NT2/D1 (cell line): Measurements from ENCODE around the gene KRT80.

Source experiments
- DNase-seq: peaks from one replicate; pipeline ENCODE4 v3.0.0-alpha.2; 2011; ENCODE audit warnings: low read depth, low spot score
- H3K27me3 ChIP-seq: 2 replicates; pipeline ENCODE4 v1.6.0; 2011; ENCODE audit warnings: mild to moderate bottlenecking; ENCODE audit not compliant: insufficient read length, insufficient read depth
- H3K36me3 ChIP-seq: 2 replicates; pipeline ENCODE4 v1.6.1; 2011; ENCODE audit warnings: mild to moderate bottlenecking, low read length, mixed read lengths; ENCODE audit not compliant: insufficient read depth, insufficient read length
- H3K4me1 ChIP-seq: 2 replicates; pipeline ENCODE4 v1.5.1; 2011; ENCODE audit not compliant: insufficient read depth, insufficient read length
- H3K4me3 ChIP-seq: 2 replicates; pipeline ENCODE4 v1.5.1; 2011; ENCODE audit warnings: low read depth; ENCODE audit not compliant: insufficient read length
- H3K9ac ChIP-seq: 2 replicates; pipeline ENCODE4 v1.6.0; 2011; ENCODE audit warnings: low read depth; ENCODE audit not compliant: insufficient read length
- H3K9me3 ChIP-seq: 2 replicates; pipeline ENCODE4 v1.5.1; 2011; ENCODE audit warnings: mild to moderate bottlenecking, low read length; ENCODE audit not compliant: insufficient read depth
- SUZ12 ChIP-seq: IDR thresholded peaks from 2 replicates; pipeline ENCODE4 v1.6.1; 2011; ENCODE audit not compliant: insufficient read length, insufficient read depth; ENCODE audit errors: extremely low read depth
- YY1 ChIP-seq: IDR thresholded peaks from 2 replicates; pipeline ENCODE4 v1.6.1; 2011; ENCODE audit not compliant: insufficient read length, insufficient read depth
- ZNF274 ChIP-seq: IDR thresholded peaks from 2 replicates; pipeline ENCODE4 v1.6.1; 2011; ENCODE audit warnings: mild to moderate bottlenecking, low read depth, low read length

KRT80 gene

DNA sequence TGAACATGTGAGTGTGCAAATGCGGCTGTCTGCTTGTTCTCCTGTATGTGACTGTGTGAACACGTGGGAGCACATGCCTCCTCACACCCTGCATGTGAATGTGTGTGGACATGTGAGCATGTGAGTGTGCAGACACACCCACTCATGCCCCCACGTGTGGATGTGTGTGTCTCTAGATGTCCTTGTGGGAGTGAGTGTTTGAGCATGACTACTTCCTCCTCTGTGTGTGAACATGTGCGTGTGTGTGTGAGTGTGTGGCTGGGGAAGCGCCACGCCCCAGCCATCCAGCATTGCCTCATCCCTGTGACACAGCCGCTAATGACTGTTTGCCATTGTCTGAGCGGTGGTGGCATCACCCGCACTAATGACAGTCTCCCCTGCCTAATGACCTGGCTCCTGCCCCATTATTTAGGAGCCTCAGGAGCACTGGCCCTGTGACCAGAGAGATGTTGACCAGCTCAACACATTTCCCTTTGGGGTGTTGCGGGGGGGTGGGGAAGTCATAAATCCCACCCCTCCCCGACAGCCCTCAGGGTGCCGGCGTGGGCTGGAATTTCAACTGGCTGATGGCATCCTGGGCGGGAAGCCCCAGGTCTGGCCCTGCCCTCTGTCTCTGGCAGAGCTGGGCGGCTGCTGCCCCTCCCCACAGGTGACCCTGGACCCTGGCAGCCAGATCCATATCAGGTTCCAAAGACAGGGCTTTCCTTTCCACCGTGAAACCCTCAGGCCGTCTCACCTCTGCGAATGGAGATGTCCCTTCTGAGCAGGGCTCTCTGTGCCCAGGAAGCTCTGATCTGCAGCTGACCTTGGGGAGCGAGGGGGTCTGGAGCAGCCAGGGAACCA is 11.5 kb upstream of the KRT80 start:
- TF ChIP-seq YY1 (no peak), ZNF274 (no peak), SUZ12 (no peak)
- Histone ChIP-seq H3K4me3 (no peak overlapping the region), H3K9ac (peak overlapping the region; percentile 14), H3K9me3 (no peaks in the 10 kb centered on the region), H3K36me3 (no peaks in the 10 kb centered on the region), H3K4me1 (peaks cover 30% of the 10 kb centered on the region), H3K27me3 (no peaks in the 10 kb centered on the region)
- no peak for DNase-seq

DNA sequence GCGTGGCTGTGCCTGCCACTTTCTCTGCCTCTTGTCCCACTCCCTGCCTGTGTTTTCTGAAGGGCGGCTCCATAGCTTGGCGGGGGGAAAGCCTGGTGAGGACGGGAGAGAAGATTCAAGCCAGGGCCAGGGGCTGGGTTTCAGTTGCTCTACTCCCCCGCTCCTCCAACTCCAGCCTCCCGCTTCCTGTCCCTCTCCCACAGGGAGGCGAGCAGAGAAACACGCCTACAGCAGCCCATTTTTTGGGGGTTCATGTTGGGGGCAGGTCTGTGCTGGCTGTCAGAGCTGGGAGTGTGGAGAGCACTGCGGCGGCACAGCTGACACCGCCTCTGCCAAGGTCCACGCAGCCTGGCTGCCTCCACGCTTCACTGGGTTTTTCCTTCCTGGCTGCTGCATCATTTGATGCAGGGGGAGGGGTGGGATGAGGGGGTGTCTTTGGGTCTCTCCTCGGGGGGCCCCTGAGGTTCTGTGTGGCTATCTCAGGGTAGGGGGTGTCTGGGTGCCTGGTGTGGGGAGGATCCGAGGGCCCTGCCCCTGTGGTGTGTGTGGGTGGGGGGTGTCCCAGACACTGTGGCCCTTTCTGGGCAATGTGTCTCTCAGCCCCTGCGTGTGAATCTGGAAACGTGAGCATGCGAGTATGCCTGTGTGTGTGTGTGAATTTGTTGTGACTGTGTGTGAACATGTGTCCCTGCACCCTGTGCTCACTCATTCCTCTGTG is 10.7 kb upstream of the KRT80 start:
- Histone ChIP-seq H3K4me3 (no peak overlapping the region), H3K4me1 (peaks cover 30% of the 10 kb centered on the region), H3K27me3 (no peaks in the 10 kb centered on the region), H3K9me3 (no peaks in the 10 kb centered on the region), H3K36me3 (no peaks in the 10 kb centered on the region), H3K9ac (peak overlapping the region; percentile 44)
- TF ChIP-seq ZNF274 (no peak), SUZ12 (no peak), YY1 (no peak)
- no peak for DNase-seq

DNA sequence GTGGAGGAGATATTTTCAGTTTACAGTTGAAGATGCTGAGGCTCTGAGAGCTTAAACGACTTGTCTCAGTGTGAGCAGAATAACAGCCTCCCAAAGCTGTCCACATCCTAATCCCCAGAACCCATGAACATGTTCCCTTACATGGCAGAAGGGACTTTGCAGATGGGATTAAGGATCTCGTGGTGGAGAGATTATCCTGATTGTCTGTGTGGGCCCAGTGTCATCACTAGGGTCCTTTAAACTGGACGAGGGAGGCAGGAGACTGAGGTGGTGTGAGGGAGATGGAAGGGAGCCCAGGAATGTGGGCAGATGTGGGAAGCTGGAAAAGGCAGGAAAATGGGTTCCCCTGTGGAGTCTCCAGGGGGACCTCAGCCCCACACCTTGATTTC is 9.6 kb upstream of the KRT80 start:
- no peaks in the 10 kb centered on the region for H3K27me3 ChIP-seq
- H3K9ac ChIP-seq: no peak overlapping the region
- DNase-seq: no peak
- TF ChIP-seq YY1: no peak
- TF ChIP-seq SUZ12: no peak
- TF ChIP-seq ZNF274: no peak
- H3K4me3 ChIP-seq: no peak overlapping the region
- H3K9me3 ChIP-seq: no peaks in the 10 kb centered on the region
- H3K4me1 ChIP-seq: peaks cover 30% of the 10 kb centered on the region
- no peaks in the 10 kb centered on the region for H3K36me3 ChIP-seq

DNA sequence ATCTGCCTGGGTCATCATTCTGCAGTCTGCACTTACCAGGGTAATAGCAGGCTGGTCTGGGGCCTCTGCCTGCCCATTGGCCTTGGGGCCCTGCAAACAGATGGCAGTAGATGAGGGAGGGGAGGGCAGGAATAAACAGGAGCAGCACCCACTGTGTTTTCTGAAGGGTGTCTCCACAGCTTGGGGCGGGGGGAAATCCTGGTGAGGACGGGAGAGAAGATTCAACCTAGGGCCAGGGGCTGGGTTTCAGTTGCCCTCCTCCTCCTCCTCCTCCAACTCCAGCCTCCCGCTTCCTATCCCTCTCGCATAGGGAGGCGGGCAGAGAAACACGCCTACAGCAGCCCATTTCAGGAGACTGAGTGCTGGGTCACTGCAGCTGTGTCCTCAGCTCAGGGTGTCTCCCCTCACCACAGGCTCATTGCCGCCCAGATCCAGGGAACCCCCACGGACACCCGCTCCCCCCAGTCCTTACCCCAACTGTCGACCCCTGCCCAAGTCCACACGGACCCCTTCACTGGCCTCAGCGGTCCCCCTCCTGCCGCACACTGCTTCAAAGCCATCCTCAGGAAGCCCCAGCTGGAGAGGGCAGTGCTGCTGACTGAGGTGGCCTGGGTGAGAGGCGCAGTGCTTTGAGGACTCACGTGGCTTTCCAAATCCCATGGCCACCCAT is 9.1 kb upstream of the KRT80 start:
- H3K4me1 ChIP-seq: peaks cover 30% of the 10 kb centered on the region
- TF ChIP-seq YY1: no peak
- TF ChIP-seq ZNF274: no peak
- TF ChIP-seq SUZ12: no peak
- no peak overlapping the region for H3K4me3 ChIP-seq
- H3K9me3 ChIP-seq: no peaks in the 10 kb centered on the region
- DNase-seq: no peak
- H3K27me3 ChIP-seq: no peaks in the 10 kb centered on the region
- no peaks in the 10 kb centered on the region for H3K36me3 ChIP-seq
- no peak overlapping the region for H3K9ac ChIP-seq

DNA sequence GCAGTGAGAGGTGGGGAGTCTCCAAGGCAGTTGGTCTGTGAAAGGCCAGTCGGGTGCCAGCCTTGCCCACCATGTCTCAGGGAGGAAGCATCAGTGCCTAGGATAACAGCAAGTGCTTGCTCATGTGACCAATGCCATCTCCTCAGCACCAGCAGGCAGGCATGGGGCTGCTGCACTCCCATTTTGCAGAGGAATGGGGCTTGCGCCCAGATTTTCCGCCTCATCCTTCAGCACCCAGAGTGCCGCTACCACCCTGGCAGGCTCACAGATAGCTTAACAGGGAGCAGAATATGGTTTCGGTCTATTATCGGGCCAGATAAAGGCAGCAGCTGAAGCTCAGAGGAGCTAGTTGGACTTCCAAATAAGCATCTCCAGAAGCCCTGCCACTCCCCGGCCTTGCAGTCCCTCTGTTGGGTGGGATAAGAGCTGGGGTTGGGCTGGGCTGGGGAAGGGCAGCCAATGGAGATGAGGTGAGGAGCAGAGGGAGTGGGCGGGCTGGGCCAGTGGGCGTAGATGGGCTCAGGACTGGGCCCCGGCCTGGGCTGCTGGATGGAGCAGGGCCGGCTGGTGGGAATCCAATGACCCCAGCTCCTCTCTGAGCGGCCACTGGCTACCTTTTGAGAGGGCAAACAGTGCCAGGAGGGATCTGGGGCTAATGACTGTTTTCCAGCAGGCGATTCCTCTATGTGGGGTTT is 8.4 kb upstream of the KRT80 start:
- no peak for TF ChIP-seq SUZ12
- TF ChIP-seq ZNF274: no peak
- no peak for TF ChIP-seq YY1
- no peak for DNase-seq
- Histone ChIP-seq H3K4me3 (no peak overlapping the region), H3K36me3 (no peaks in the 10 kb centered on the region), H3K27me3 (no peaks in the 10 kb centered on the region), H3K9me3 (no peaks in the 10 kb centered on the region), H3K4me1 (peaks cover 34% of the 10 kb centered on the region), H3K9ac (no peak overlapping the region)

DNA sequence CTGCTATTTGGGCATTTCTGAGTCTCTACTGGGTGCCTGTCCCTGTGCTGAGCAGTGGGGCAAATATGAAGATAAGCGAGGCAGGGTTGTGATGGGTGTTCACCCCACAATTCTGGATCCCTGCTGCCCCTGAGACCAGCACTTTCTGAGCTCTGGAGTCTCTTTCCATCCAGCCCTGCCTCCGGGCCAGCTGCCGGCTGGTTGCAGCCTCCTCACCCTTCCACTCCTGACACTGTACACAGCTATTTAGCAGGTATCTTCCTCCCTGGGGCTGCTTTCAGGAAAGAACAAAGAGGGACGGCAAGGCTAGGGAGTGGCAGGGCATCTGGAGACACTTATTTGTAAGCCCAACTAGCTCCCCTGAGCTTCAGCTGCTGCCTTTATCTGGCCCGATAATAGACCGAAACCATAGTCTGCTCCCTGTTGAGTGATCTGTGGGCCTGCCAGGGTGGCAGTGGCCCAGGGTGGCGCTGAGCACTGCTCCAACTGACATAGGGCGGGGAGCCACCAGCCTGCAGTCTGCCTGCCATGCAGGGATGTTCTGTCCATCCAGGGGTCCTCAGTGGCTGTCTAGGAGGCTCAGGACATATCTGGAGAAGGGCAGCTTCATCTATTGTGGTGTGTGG is 7.6 kb upstream of the KRT80 start:
- TF ChIP-seq SUZ12: no peak
- TF ChIP-seq YY1: no peak
- no peak for TF ChIP-seq ZNF274
- H3K27me3 ChIP-seq: no peaks in the 10 kb centered on the region
- no peak overlapping the region for H3K9ac ChIP-seq
- no peak overlapping the region for H3K4me3 ChIP-seq
- H3K36me3 ChIP-seq: no peaks in the 10 kb centered on the region
- peaks cover 42% of the 10 kb centered on the region for H3K4me1 ChIP-seq
- no peaks in the 10 kb centered on the region for H3K9me3 ChIP-seq
- DNase-seq: no peak
